T-cell (primary cell): ENCODE measurements around the gene IRAK3. TPM values are rescaled to one million over a fixed set of nuclear protein-coding genes. Genes with fewer than 3 reads are reported as not detected.

ENCODE experiments used
- ATAC-seq, 4 experiments: fragments of 200-7000 bp in 3 of 4; fragments of 150-1000 bp in 1 of 4; cut with Tn5 transposase; replicated peaks in 1 of 4; 1 replicate in 3 of 4; 2 replicates in 1 of 4; pipeline ENCODE4 v1.10.0; 2021; ENCODE audit warnings: moderate library complexity in 3 of 4, mild to moderate bottlenecking in 2 of 4, moderate number of reproducible peaks in 1 of 4
- CTCF ChIA-PET, 2 donors: fragments of 300-600 bp; sonication (Branson Sonifier 250); formaldehyde crosslinking; loops; one replicate each; lab custom pipeline; 2022; ENCODE audit warnings: antibody characterized with exemption in 2 of 2; lab: Charles Lee
- POLR2A ChIA-PET, 2 donors: fragments of 300-600 bp; sonication (Branson Sonifier 250); formaldehyde crosslinking; loops; one replicate each; lab custom pipeline; 2022; ENCODE audit warnings: antibody characterized with exemption in 2 of 2; lab: Charles Lee
- DNase-seq, 35 experiments: peaks; one replicate each; pipeline versions ENCODE4 v3.0.0 to v3.0.0-alpha.2; 2013 to 2023
- H3K27ac ChIP-seq: one replicate; pipeline ENCODE4 v1.5.1; 2013; ENCODE audit warnings: low read length
- H3K27me3 ChIP-seq, 2 experiments: replicated peaks in 1 of 2; 1 replicate in 1 of 2; 2 replicates in 1 of 2; pipeline versions ENCODE4 v1.6.1 to v1.7.0; 2013; ENCODE audit warnings: low read length in 1 of 2, mixed read lengths in 1 of 2; ENCODE audit not compliant: control insufficient read depth in 2 of 2, insufficient read depth in 2 of 2; ENCODE audit errors: extremely low read depth in 1 of 2
- H3K36me3 ChIP-seq, 2 donors: 1 replicate in 1 of 2; 2 replicates in 1 of 2; pipeline versions ENCODE4 v1.6.1 to v1.7.0; 2013; ENCODE audit warnings: low read length in 1 of 2; ENCODE audit not compliant: control insufficient read depth in 2 of 2, insufficient read depth in 1 of 2; ENCODE audit errors: extremely low read depth in 1 of 2
- H3K4me1 ChIP-seq, 2 experiments: 1 replicate in 1 of 2; 2 replicates in 1 of 2; pipeline versions ENCODE4 v1.6.1 to v1.7.0; 2013; ENCODE audit warnings: low read length in 2 of 2, mixed read lengths in 1 of 2; ENCODE audit not compliant: insufficient read depth in 2 of 2, control insufficient read depth in 1 of 2; ENCODE audit errors: extremely low read depth in 1 of 2
- H3K4me3 ChIP-seq, 2 donors: 1 replicate in 1 of 2; 2 replicates in 1 of 2; pipeline versions ENCODE4 v1.5.1 to v1.7.0; 2013; ENCODE audit warnings: mild to moderate bottlenecking in 2 of 2, low read length in 1 of 2, moderate library complexity in 1 of 2; ENCODE audit not compliant: control insufficient read depth in 1 of 2; ENCODE audit errors: extremely low read depth in 1 of 2
- H3K9me3 ChIP-seq: 2 replicates; pipeline ENCODE4 v1.7.0; 2013
- H3K27ac Mint-ChIP-seq, 2 donors: one replicate each; pipeline ENCODE4 v1.8.0; 2020 to 2021; ENCODE audit warnings: mild to moderate bottlenecking in 2 of 2, mixed read lengths in 2 of 2
- H3K27me3 Mint-ChIP-seq, 2 donors: one replicate each; pipeline ENCODE4 v1.8.0; 2021 to 2022; ENCODE audit warnings: mixed read lengths in 2 of 2
- H3K36me3 Mint-ChIP-seq: one replicate; pipeline ENCODE4 v1.8.0; 2021; ENCODE audit warnings: mixed read lengths
- H3K4me1 Mint-ChIP-seq, 3 donors: one replicate each; pipeline ENCODE4 v1.8.0; 2020 to 2022; ENCODE audit warnings: mixed read lengths in 3 of 3, mild to moderate bottlenecking in 1 of 3
- H3K4me3 Mint-ChIP-seq, 3 donors: one replicate each; pipeline ENCODE4 v1.8.0; 2020 to 2022; ENCODE audit warnings: mild to moderate bottlenecking in 3 of 3, mixed read lengths in 3 of 3, moderate library complexity in 3 of 3
- H3K9me3 Mint-ChIP-seq, 3 donors: one replicate each; pipeline ENCODE4 v1.8.0; 2020 to 2022; ENCODE audit warnings: mixed read lengths in 3 of 3
- WGBS: methylation state at CpG from one replicate; pipeline ENCODE4 v1.1.5; 2013; ENCODE audit warnings: missing lambda C conversion rate; ENCODE audit not compliant: insufficient coverage; 5-methylcytosine and 5-hydroxymethylcytosine counted together
- total RNA-seq, 35 experiments: library from RNA in 6 of 35; stranded (reverse) in 6 of 35; fragments of 120-200 nt in 1 of 35; gene quantifications; one replicate each; pipeline versions ENCODE4 v1.2.1 to v1.2.4 and lab custom pipeline; 2013 to 2026

The IRAK3 gene
- total RNA-seq, 5 donors from 2014 or later (not counting 1 experiment from before 2014, with no cell fraction given), result 0.16 to 1.0 (median 0.39) TPM

GRCh38 chr12:66269757-66270383, 80.9 kb downstream of the IRAK3 start:
- H3K27me3 ChIP-seq, result no peaks in the 10 kb centered on the region
- ATAC-seq, result peak in 3 of 4 experiments; percentile 64 to 75 (median 70)
- H3K4me1 ChIP-seq, result peaks cover 4 to 21% of the 10 kb centered on the region in 2 experiments
- H3K27ac ChIP-seq, result no peak overlapping the region
- no peak overlapping the region for H3K4me3 ChIP-seq
- WGBS, result 20% methylated on average over 1 of the region's 5 CpGs
- H3K27me3 Mint-ChIP-seq, result no peaks in the 10 kb centered on the region
- no peaks in the 10 kb centered on the region for H3K36me3 ChIP-seq
- no peak overlapping the region for H3K4me3 Mint-ChIP-seq
- H3K9me3 ChIP-seq, result no peaks in the 10 kb centered on the region
- peak in 6 of 35 experiments; percentile 5 to 64 (median 10) for DNase-seq
- CTCF ChIA-PET, result interaction anchor here (0.5 to 3.2 kb wide), 31 partner anchors 8 to 591 kb away, joined by 3 to 22 read pairs (median 4); partner anchors contain the start of gene HELB (in 1 of the 2)
- no peak overlapping the region for H3K27ac Mint-ChIP-seq
- no peaks in the 10 kb centered on the region for H3K9me3 Mint-ChIP-seq
- peaks cover 7 to 15% (median 8%) of the 10 kb centered on the region in 3 donors for H3K4me1 Mint-ChIP-seq
- POLR2A ChIA-PET, result interaction anchor here (0.7 to 0.9 kb wide), 3 partner anchors 9 to 91 kb away, joined by 3 read pairs; partner anchors contain the start of gene HELB (in 1 of the 2)
- H3K36me3 Mint-ChIP-seq, result no peaks in the 10 kb centered on the region

- H3K4me1 Mint-ChIP-seq, result peaks cover 7 to 15% (median 8%) of the 10 kb centered on the region in 3 donors
- no peak overlapping the region for H3K4me3 Mint-ChIP-seq
- no peak overlapping the region for H3K27ac Mint-ChIP-seq
- Histone ChIP-seq H3K27me3 (no peaks in the 10 kb centered on the region), H3K9me3 (no peaks in the 10 kb centered on the region), H3K4me1 (peaks cover 4 to 21% of the 10 kb centered on the region in 2 experiments), H3K36me3 (no peaks in the 10 kb centered on the region), H3K27ac (no peak overlapping the region), H3K4me3 (no peak overlapping the region)
- no peaks in the 10 kb centered on the region for H3K36me3 Mint-ChIP-seq
- no peaks in the 10 kb centered on the region for H3K27me3 Mint-ChIP-seq
- ChIA-PET POLR2A (interaction anchor here in 1 of 2 donors (0.9 kb wide), 1 partner anchor 8 kb away, joined by 3 read pairs; no protein-coding TSS in a partner anchor), CTCF (interaction anchor here (0.6 to 3.2 kb wide), 22 partner anchors 8 to 1373 kb away, joined by 3 to 22 read pairs (median 4); partner anchors contain the start of gene HELB (in 1 of the 2))
- no peaks in the 10 kb centered on the region for H3K9me3 Mint-ChIP-seq
- ATAC-seq (no peak), DNase-seq (no peak)
- whole genome bisulfite sequencing, result no CpG with 5 or more reads among the region's 1 CpG
Observed at GRCh38 chr12:66270613-66271012, 81.6 kb downstream of the IRAK3 start.

- H3K4me3 ChIP-seq, result no peak overlapping the region
- CTCF ChIA-PET, result interaction anchor here in 1 of 2 donors (0.9 kb wide), 1 partner anchor 30 kb away, joined by 4 read pairs; the partner anchor contains the start of gene HELB
- peaks cover 4 to 21% of the 10 kb centered on the region in 2 experiments for H3K4me1 ChIP-seq
Observed at GRCh38 chr12:66272650-66273049, 83.6 kb downstream of the IRAK3 start.

GRCh38 chr12:66273147-66273546, 84.1 kb downstream of the IRAK3 start:
- Histone ChIP-seq H3K36me3 (no peaks in the 10 kb centered on the region), H3K4me1 (peaks cover 4 to 19% of the 10 kb centered on the region in 2 experiments), H3K4me3 (no peak overlapping the region), H3K9me3 (no peaks in the 10 kb centered on the region), H3K27me3 (no peaks in the 10 kb centered on the region), H3K27ac (no peak overlapping the region)
- Mint-ChIP-seq H3K4me3 (no peak overlapping the region), H3K27ac (no peak overlapping the region), H3K27me3 (no peaks in the 10 kb centered on the region), H3K9me3 (no peaks in the 10 kb centered on the region), H3K36me3 (no peaks in the 10 kb centered on the region), H3K4me1 (peaks cover 10 to 23% (median 14%) of the 10 kb centered on the region in 3 donors)
- ChIA-PET CTCF (interaction anchor here in 1 of 2 donors (0.9 to 2.1 kb wide), 2 partner anchors 29 to 53 kb away, joined by 4 to 5 read pairs; partner anchors contain the start of gene HELB), POLR2A (no interaction called here)
- WGBS, result no CpG with 5 or more reads among the region's 1 CpG
- DNase-seq, result no peak
- no peak for ATAC-seq

More at GRCh38 chr12:66272650-66273049, 83.6 kb downstream of the IRAK3 start:
- Mint-ChIP-seq H3K9me3 (no peaks in the 10 kb centered on the region), H3K27me3 (no peaks in the 10 kb centered on the region), H3K36me3 (no peaks in the 10 kb centered on the region), H3K4me3 (no peak overlapping the region), H3K4me1 (peaks cover 10 to 23% (median 14%) of the 10 kb centered on the region in 3 donors), H3K27ac (no peak overlapping the region)
- no peaks in the 10 kb centered on the region for H3K9me3 ChIP-seq
- H3K27ac ChIP-seq, result no peak overlapping the region
- H3K36me3 ChIP-seq, result no peaks in the 10 kb centered on the region
- H3K27me3 ChIP-seq, result no peaks in the 10 kb centered on the region
- no peak for DNase-seq
- no peak for ATAC-seq
- POLR2A ChIA-PET, result no interaction called here
- WGBS, result 60% methylated on average over 3 of the region's 3 CpGs

GRCh38 chr12:66275040-66275439, 86.0 kb downstream of the IRAK3 start:
- Histone ChIP-seq H3K4me3 (no peak overlapping the region), H3K36me3 (no peaks in the 10 kb centered on the region), H3K9me3 (no peaks in the 10 kb centered on the region), H3K27ac (no peak overlapping the region), H3K27me3 (no peaks in the 10 kb centered on the region), H3K4me1 (peaks cover 8 to 9% of the 10 kb centered on the region in 2 experiments)
- peaks cover 24 to 37% (median 27%) of the 10 kb centered on the region in 3 donors for H3K4me1 Mint-ChIP-seq
- no peaks in the 10 kb centered on the region for H3K27me3 Mint-ChIP-seq
- H3K27ac Mint-ChIP-seq, result no peak overlapping the region
- WGBS, result no CpG with 5 or more reads among the region's 2 CpGs
- DNase-seq, result no peak
- ChIA-PET CTCF (interaction anchor here in 1 of 2 donors (0.9 to 2.1 kb wide), 2 partner anchors 11 to 51 kb away, joined by 3 to 5 read pairs; no protein-coding TSS in a partner anchor), POLR2A (no interaction called here)
- H3K9me3 Mint-ChIP-seq, result no peaks in the 10 kb centered on the region
- no peak overlapping the region for H3K4me3 Mint-ChIP-seq
- no peak for ATAC-seq
- no peaks in the 10 kb centered on the region for H3K36me3 Mint-ChIP-seq

- ChIA-PET POLR2A (interaction anchor here (0.6 to 0.8 kb wide), 3 partner anchors 9 to 46 kb away, joined by 3 read pairs; no protein-coding TSS in a partner anchor), CTCF (interaction anchor here (0.5 to 2.4 kb wide), 20 partner anchors 9 to 418 kb away, joined by 3 to 17 read pairs (median 4); partner anchors contain the start of genes HELB (in 1 of the 2) and TMBIM4 (in 1 of the 2))
- H3K27me3 ChIP-seq, result no peaks in the 10 kb centered on the region
- no peak overlapping the region for H3K4me3 ChIP-seq
- peaks cover 6% of the 10 kb centered on the region for H3K36me3 Mint-ChIP-seq
- no peak overlapping the region for H3K27ac ChIP-seq
- no peaks in the 10 kb centered on the region for H3K9me3 ChIP-seq
- peaks cover 10 to 20% of the 10 kb centered on the region in 2 experiments for H3K4me1 ChIP-seq
- H3K4me3 Mint-ChIP-seq, result peak overlapping the region in 1 of 3 donors; percentile 17
- H3K4me1 Mint-ChIP-seq, result peaks cover 42 to 56% (median 55%) of the 10 kb centered on the region in 3 donors
- 50% methylated on average over 1 of the region's 3 CpGs for WGBS
- H3K27me3 Mint-ChIP-seq, result no peaks in the 10 kb centered on the region
- DNase-seq (peak in 30 of 35 experiments; percentile 19 to 69 (median 38)), ATAC-seq (peak; percentile 67 to 83 (median 82))
- H3K9me3 Mint-ChIP-seq, result peaks cover 0 to 10% (median 2%) of the 10 kb centered on the region in 3 donors
- no peaks in the 10 kb centered on the region for H3K36me3 ChIP-seq
- no peak overlapping the region for H3K27ac Mint-ChIP-seq
Observed at GRCh38 chr12:66279123-66279712, 90.2 kb downstream of the IRAK3 start.
